A549 (cell line): ENCODE measurements around the gene CDCA3. TPM values are rescaled to one million over a fixed set of nuclear protein-coding genes. Genes with fewer than 3 reads are reported as not detected.

Source experiments
- ATAC-seq, 2 experiments: fragments of 200-7000 bp in 1 of 2; fragments of >200 bp in 1 of 2; cut with Nextera tagmentation in 1 of 2; cut with Tn5 transposase in 1 of 2; 3 replicates each; pipeline versions ENCODE4 v1.8.0 to v1.9.1; 2018 to 2020; ENCODE audit warnings: mild to moderate bottlenecking in 1 of 2, moderate library complexity in 1 of 2
- CTCF ChIA-PET: fragments of 300-600 bp; sonication (Branson Sonifier 250); formaldehyde crosslinking; extraction: SDS; loops from one replicate; lab custom pipeline; 2021; ENCODE audit warnings: antibody characterized with exemption, inconsistent platforms; lab: Yijun Ruan, JAX
- POLR2A ChIA-PET: fragments of 350-600 bp; formaldehyde crosslinking; extraction: SDS; loops from one replicate; lab custom pipeline; 2021; ENCODE audit warnings: antibody characterized with exemption, inconsistent platforms; lab: Yijun Ruan, JAX
- DNase-seq, 2 experiments: peaks; one replicate each; pipeline versions ENCODE4 v3.0.0 to v3.0.0-alpha.2; 2011 to 2016; ENCODE audit warnings: low read depth in 1 of 2, low spot score in 1 of 2
- FAIRE-seq: peaks from 2 replicates; lab custom pipeline; 2011; peaks lifted over from hg19 to GRCh38; lab: Jason Lieb, UNC
- H3K27ac ChIP-seq, 2 experiments: fragments of >200 bp; sonication (Bioruptor Twin); formaldehyde crosslinking; 3 replicates each; pipeline ENCODE4 v1.5.1; 2016 to 2017
- H3K4me1 ChIP-seq: fragments of >200 bp; sonication (Bioruptor Twin); formaldehyde crosslinking; 3 replicates; pipeline ENCODE4 v1.6.1; 2016
- H3K4me2 ChIP-seq: fragments of >200 bp; sonication (Bioruptor Twin); formaldehyde crosslinking; 3 replicates; pipeline ENCODE4 v1.6.1; 2016
- H3K4me3 ChIP-seq: fragments of >200 bp; sonication (Bioruptor Twin); formaldehyde crosslinking; 3 replicates; pipeline ENCODE4 v1.5.1; 2016
- H3K9me3 ChIP-seq: fragments of >200 bp; sonication (Bioruptor Twin); formaldehyde crosslinking; 3 replicates; pipeline ENCODE4 v1.6.1; 2016
- BHLHE40 ChIP-seq: IDR thresholded peaks from 2 replicates; pipeline ENCODE4 v1.6.1; 2012; ENCODE audit warnings: low read depth, low read length, inconsistent platforms
- CEBPB ChIP-seq, 2 experiments: fragments of >200 bp in 1 of 2; sonication (Bioruptor Twin) in 1 of 2; formaldehyde crosslinking in 1 of 2; IDR thresholded peaks; 2 replicates each; pipeline ENCODE4 v1.6.1; 2012 to 2016
- CHD4 ChIP-seq: fragments of 200-600 bp; sonication (generic); IDR thresholded peaks from 2 replicates; pipeline ENCODE4 v1.6.1; 2016; ENCODE audit warnings: antibody characterized with exemption, mild to moderate bottlenecking, borderline replicate concordance
- EHMT2 ChIP-seq: fragments of 200-600 bp; sonication (generic); IDR thresholded peaks from 2 replicates; pipeline ENCODE4 v1.6.1; 2016; ENCODE audit warnings: antibody characterized with exemption, low read depth, mild to moderate bottlenecking, moderate library complexity
- EP300 ChIP-seq, 2 experiments: fragments of >200 bp; sonication (Bioruptor Twin); formaldehyde crosslinking; IDR thresholded peaks; 2 replicates in 1 of 2; 3 replicates in 1 of 2; pipeline ENCODE4 v1.6.1; 2016 to 2017
- FOSB ChIP-seq: fragments of 250-450 bp; sonication (Bioruptor Pico); IDR thresholded peaks from 2 replicates; pipeline ENCODE4 v1.5.0; 2020; ENCODE audit warnings: mild to moderate bottlenecking, moderate library complexity
- FOSL2 ChIP-seq, 2 experiments: fragments of 450-650 bp in 1 of 2; fragments of >200 bp in 1 of 2; sonication (Bioruptor Twin) in 1 of 2; formaldehyde crosslinking; IDR thresholded peaks; 2 replicates each; pipeline versions ENCODE4 v1.5.0 to v1.6.1; 2016 to 2020; ENCODE audit warnings: mild to moderate bottlenecking in 1 of 2, moderate library complexity in 1 of 2
- GATA3 ChIP-seq: IDR thresholded peaks from 2 replicates; pipeline ENCODE4 v1.6.1; 2012; ENCODE audit warnings: borderline replicate concordance
- HDAC2 ChIP-seq: fragments of 200-600 bp; sonication (generic); IDR thresholded peaks from 2 replicates; pipeline ENCODE4 v1.6.1; 2016
- HOXA7 ChIP-seq: fragments of 250-450 bp; sonication (Bioruptor Pico); IDR thresholded peaks from 2 replicates; pipeline ENCODE4 v1.5.0; 2020; ENCODE audit warnings: mild to moderate bottlenecking, moderate library complexity
- HOXB5 ChIP-seq: fragments of 250-450 bp; sonication (Bioruptor Pico); IDR thresholded peaks from 2 replicates; pipeline ENCODE4 v1.5.0; 2020; ENCODE audit warnings: mild to moderate bottlenecking, moderate library complexity
- JUN ChIP-seq, 2 experiments: fragments of >200 bp; sonication (Bioruptor Twin); formaldehyde crosslinking; IDR thresholded peaks; 2 replicates in 1 of 2; 3 replicates in 1 of 2; pipeline ENCODE4 v1.6.1; 2016 to 2017
- MAFK ChIP-seq: fragments of 450-650 bp; IDR thresholded peaks from 2 replicates; pipeline ENCODE4 v1.6.1; 2014; ENCODE audit not compliant: partially characterized antibody
- MYC ChIP-seq: IDR thresholded peaks from 2 replicates; pipeline ENCODE4 v1.6.1; 2012; ENCODE audit warnings: mild to moderate bottlenecking, inconsistent platforms, low read length, improper control_type of control experiment, borderline replicate concordance
- NR3C1 ChIP-seq: fragments of >200 bp; sonication (Bioruptor Twin); formaldehyde crosslinking; IDR thresholded peaks from 3 replicates; pipeline ENCODE4 v1.6.1; 2017
- POLR2A ChIP-seq: IDR thresholded peaks from 2 replicates; pipeline ENCODE4 v1.6.1; 2012; ENCODE audit warnings: mild to moderate bottlenecking, low read length
- RAD21 ChIP-seq, 2 experiments: fragments of >200 bp in 1 of 2; sonication (Bioruptor Twin) in 1 of 2; formaldehyde crosslinking in 1 of 2; IDR thresholded peaks in 1 of 2; conservative IDR thresholded peaks in 1 of 2; 2 replicates in 1 of 2; 3 replicates in 1 of 2; pipeline ENCODE4 v1.6.1; 2012 to 2018; ENCODE audit warnings: inconsistent platforms in 1 of 2
- RARB ChIP-seq: fragments of 250-450 bp; sonication (Bioruptor Pico); IDR thresholded peaks from 2 replicates; pipeline ENCODE4 v1.8.0; 2021; ENCODE audit warnings: mild to moderate bottlenecking, moderate library complexity
- RCOR1 ChIP-seq: fragments of 150-350 bp; IDR thresholded peaks from 2 replicates; pipeline ENCODE4 v1.6.1; 2014; ENCODE audit warnings: antibody characterized with exemption, low read length, low read depth
- RFX5 ChIP-seq: fragments of 450-650 bp; IDR thresholded peaks from 2 replicates; pipeline ENCODE4 v1.7.1; 2014; ENCODE audit warnings: antibody characterized with exemption, mild to moderate bottlenecking, moderate library complexity
- RNF2 ChIP-seq: fragments of 200-600 bp; sonication (generic); IDR thresholded peaks from 2 replicates; pipeline ENCODE4 v1.6.1; 2016; ENCODE audit warnings: low read depth, mild to moderate bottlenecking, antibody characterized with exemption, moderate library complexity, borderline replicate concordance
- SMC3 ChIP-seq: fragments of >200 bp; sonication (Bioruptor Twin); formaldehyde crosslinking; IDR thresholded peaks from 3 replicates; pipeline ENCODE4 v1.6.1; 2018; ENCODE audit warnings: inconsistent platforms
- ZNF302 ChIP-seq: fragments of 250-450 bp; sonication (Bioruptor Pico); IDR thresholded peaks from 2 replicates; pipeline ENCODE4 v1.9.0; 2021; ENCODE audit warnings: inconsistent platforms, mild to moderate bottlenecking, moderate library complexity
- WGBS: methylation state at CpG from one replicate; pipeline ENCODE4 v1.1.6; 2017; ENCODE audit errors: missing lambda C conversion rate; 5-methylcytosine and 5-hydroxymethylcytosine counted together
- polyA plus RNA-seq, 4 experiments: library from polyadenylated mRNA; depleted of rRNA in 3 of 4; stranded (reverse); fragments of >200 nt; fragmentation: RNase III in 1 of 4; extraction: RNeasy Plus Mini Kit Qiagen cat#74134 plus additional on column Dnase treatment in 1 of 4; gene quantifications; 2 replicates in 3 of 4; 3 replicates in 1 of 4; pipeline ENCODE4 v1.2.3, GENCODE V29; 2011 to 2017
- TF ChIP-seq, protein P1 (sequence below): fragments of >200 bp; sonication (Bioruptor Twin); formaldehyde crosslinking; IDR thresholded peaks from 3 replicates; pipeline ENCODE4 v1.6.1; 2016
- TF ChIP-seq, protein P2 (sequence below): fragments of 150-350 bp; IDR thresholded peaks from 2 replicates; pipeline ENCODE4 v1.6.1; 2014; ENCODE audit warnings: low read depth, mild to moderate bottlenecking, low read length
- TF ChIP-seq, protein P3 (sequence below): IDR thresholded peaks from 2 replicates; pipeline ENCODE4 v1.6.1; 2012; ENCODE audit warnings: low read depth, borderline replicate concordance

The CDCA3 gene
- polyA plus RNA-seq, 2 of the 4 experiments (the other 2 are of a cell fraction): 57.5 to 80.2 TPM

DNA sequence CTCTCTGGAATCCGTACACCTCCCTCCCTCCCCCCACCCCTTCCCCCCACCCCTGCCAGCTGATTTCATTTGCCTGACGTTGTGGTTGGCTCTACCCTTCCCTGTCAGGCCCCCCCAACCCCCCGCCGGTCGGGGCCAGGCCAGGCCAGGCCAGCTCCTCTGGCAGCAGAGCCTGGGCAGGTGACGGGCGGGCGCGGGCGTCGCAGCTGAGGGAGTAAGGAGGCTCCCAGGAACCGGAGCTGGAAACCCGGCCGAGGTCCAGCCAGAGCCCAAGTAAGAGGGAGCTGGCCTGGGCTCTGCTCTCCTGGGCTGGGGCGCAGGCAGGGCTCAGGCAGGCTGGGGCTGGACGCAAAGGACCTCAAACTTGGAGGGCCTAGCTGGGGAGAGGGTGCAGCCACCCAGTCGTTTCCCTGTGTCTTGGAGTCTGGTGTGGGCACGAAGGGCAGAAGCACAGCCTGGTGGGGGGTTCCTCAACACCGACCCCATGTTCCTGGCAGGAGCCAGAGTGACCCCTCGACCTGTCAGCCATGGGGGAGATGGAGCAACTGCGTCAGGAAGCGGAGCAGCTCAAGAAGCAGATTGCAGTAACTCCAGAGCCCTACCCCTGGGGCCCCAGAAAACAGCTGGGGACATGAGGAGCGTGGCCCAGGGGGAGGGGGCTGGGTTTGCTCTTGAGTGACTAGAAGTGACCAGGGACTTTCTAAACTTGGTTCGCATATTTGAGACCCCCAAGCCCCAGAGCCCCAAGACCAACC is 10.1 kb downstream of the CDCA3 start, which contains the start of gene GNB3:
TSS of gene GNB3 (plus strand) at position 165 of the 755 bp plus-strand sequence. CDS start at position 528, 363 bp downstream.
- no peaks in the 10 kb centered on the region for H3K4me1 ChIP-seq
- WGBS: 83% methylated on average over 20 of the region's 24 CpGs
- TF ChIP-seq FOSL2 (IDR thresholded peaks at IDR 0.05) (no peak), FOSL2 (CRISPR knock-in tag; IDR thresholded peaks at IDR 0.05) (no peak), SMC3 (no peak), RCOR1 (no peak), ZNF302 (CRISPR knock-in tag) (no peak), CEBPB (IDR thresholded peaks at IDR 0.05) (no peak), GATA3 (no peak), FOSB (CRISPR knock-in tag) (no peak), MAFK (no peak), MYC (no peak), POLR2A (no peak), BHLHE40 (no peak), CHD4 (no peak), EHMT2 (no peak)
- TF ChIP-seq, protein P1, sequence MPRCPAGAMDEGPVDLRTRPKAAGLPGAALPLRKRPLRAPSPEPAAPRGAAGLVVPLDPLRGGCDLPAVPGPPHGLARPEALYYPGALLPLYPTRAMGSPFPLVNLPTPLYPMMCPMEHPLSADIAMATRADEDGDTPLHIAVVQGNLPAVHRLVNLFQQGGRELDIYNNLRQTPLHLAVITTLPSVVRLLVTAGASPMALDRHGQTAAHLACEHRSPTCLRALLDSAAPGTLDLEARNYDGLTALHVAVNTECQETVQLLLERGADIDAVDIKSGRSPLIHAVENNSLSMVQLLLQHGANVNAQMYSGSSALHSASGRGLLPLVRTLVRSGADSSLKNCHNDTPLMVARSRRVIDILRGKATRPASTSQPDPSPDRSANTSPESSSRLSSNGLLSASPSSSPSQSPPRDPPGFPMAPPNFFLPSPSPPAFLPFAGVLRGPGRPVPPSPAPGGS: no peak
- TF ChIP-seq, protein P2, sequence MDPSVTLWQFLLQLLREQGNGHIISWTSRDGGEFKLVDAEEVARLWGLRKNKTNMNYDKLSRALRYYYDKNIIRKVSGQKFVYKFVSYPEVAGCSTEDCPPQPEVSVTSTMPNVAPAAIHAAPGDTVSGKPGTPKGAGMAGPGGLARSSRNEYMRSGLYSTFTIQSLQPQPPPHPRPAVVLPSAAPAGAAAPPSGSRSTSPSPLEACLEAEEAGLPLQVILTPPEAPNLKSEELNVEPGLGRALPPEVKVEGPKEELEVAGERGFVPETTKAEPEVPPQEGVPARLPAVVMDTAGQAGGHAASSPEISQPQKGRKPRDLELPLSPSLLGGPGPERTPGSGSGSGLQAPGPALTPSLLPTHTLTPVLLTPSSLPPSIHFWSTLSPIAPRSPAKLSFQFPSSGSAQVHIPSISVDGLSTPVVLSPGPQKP: no peak
- TF ChIP-seq, all 56 proteins: peak for 0
- POLR2A ChIA-PET: interaction anchor here (1.5 kb wide), 1 partner anchor 27 kb away, joined by 4 read pairs; the partner anchor contains the start of gene TPI1
- Histone ChIP-seq H3K27ac (no peak within 1 kb of the TSS), H3K4me2 (no peak within 1 kb of the TSS), H3K9me3 (no peaks in the 10 kb centered on the region), H3K4me3 (no peak within 1 kb of the TSS)
- CTCF ChIA-PET: interaction anchor here (0.9 to 29.8 kb wide), 5 partner anchors 9 to 418 kb away, joined by 3 to 306 read pairs (median 56); partner anchors contain the start of genes MLF2 and P3H3
- FAIRE-seq: no peak
- ATAC-seq: no peak
- no peak for DNase-seq

DNA sequence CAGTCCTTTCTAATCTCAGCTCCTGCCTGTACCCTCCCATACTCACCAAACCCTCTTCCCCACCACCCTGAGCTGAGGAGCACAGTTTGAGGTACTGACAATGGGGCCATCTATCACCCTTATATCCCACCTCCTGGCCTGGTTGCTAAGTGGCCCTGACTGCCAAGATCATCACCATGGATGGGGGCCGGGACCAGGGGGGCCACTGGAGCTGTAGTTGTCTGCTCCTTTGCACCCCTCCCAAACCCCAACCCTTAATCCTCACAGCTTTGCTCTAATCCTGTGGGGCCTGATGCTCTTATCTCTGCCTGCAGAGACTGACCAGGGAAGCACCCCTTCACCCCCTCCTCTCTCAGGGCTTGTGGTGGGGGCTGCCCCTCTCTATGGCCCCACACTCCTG is 10.8 kb downstream of the CDCA3 start:
- 100% methylated on average over 1 of the region's 1 CpG for WGBS
- H3K27ac ChIP-seq: no peak overlapping the region
- ATAC-seq (no peak), FAIRE-seq (no peak), DNase-seq (no peak)
- no peak overlapping the region for H3K4me3 ChIP-seq
- CTCF ChIA-PET: interaction anchor here (0.9 to 29.8 kb wide), 6 partner anchors 9 to 417 kb away, joined by 3 to 306 read pairs (median 32); partner anchors contain the start of genes MLF2 and P3H3
- no peak overlapping the region for H3K4me2 ChIP-seq
- no peaks in the 10 kb centered on the region for H3K9me3 ChIP-seq
- no peaks in the 10 kb centered on the region for H3K4me1 ChIP-seq
- POLR2A ChIA-PET: interaction anchor here (1.5 to 2.3 kb wide), 2 partner anchors 11 to 27 kb away, joined by 4 to 7 read pairs; partner anchors contain the start of genes CDCA3, TPI1 and USP5
- TF ChIP-seq, protein P2: no peak
- TF ChIP-seq RNF2 (no peak), RARB (CRISPR knock-in tag) (no peak), RAD21 (conservative IDR thresholded peaks at IDR 0.05 in 1 of 2, IDR thresholded peaks at IDR 0.05 in 1 of 2) (no peak), HOXA7 (CRISPR knock-in tag) (no peak), RFX5 (no peak), GATA3 (no peak), EP300 (IDR thresholded peaks at IDR 0.05) (no peak), HOXB5 (CRISPR knock-in tag) (no peak), FOSB (CRISPR knock-in tag) (no peak), JUN (IDR thresholded peaks at IDR 0.05) (no peak), NR3C1 (no peak), SMC3 (no peak), BHLHE40 (no peak), HDAC2 (no peak)
- TF ChIP-seq, protein P3, sequence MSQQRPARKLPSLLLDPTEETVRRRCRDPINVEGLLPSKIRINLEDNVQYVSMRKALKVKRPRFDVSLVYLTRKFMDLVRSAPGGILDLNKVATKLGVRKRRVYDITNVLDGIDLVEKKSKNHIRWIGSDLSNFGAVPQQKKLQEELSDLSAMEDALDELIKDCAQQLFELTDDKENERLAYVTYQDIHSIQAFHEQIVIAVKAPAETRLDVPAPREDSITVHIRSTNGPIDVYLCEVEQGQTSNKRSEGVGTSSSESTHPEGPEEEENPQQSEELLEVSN: no peak
